C4-2B (cell line): ENCODE measurements around the gene ADGRD1.
"Not testable (repeated sequence)": the region's sequence is repeated elsewhere in the genome, so short reads cannot be mapped to it uniquely, and the experiment has no call there.

Experiments
- H3K27ac ChIP-seq: fragments of 450-650 bp; 2 replicates; pipeline ENCODE4 v1.5.1; 2017
- ZFX ChIP-seq: fragments of 450-650 bp; IDR thresholded peaks from 2 replicates; pipeline ENCODE4 v1.6.1; 2017
- TF ChIP-seq, protein P1 (sequence below): fragments of 450-650 bp; conservative IDR thresholded peaks from 2 replicates; pipeline ENCODE4 v1.5.1; 2017; ENCODE audit warnings: mild to moderate bottlenecking

Gene ADGRD1

GRCh38 chr12:130953771-130954543 is at the start of gene ADGRD1:
Gene ADGRD1 (plus strand): TSS chr12:130953907. CDS start chr12:130954466, 559 bp downstream.
- TF ChIP-seq, protein P1, sequence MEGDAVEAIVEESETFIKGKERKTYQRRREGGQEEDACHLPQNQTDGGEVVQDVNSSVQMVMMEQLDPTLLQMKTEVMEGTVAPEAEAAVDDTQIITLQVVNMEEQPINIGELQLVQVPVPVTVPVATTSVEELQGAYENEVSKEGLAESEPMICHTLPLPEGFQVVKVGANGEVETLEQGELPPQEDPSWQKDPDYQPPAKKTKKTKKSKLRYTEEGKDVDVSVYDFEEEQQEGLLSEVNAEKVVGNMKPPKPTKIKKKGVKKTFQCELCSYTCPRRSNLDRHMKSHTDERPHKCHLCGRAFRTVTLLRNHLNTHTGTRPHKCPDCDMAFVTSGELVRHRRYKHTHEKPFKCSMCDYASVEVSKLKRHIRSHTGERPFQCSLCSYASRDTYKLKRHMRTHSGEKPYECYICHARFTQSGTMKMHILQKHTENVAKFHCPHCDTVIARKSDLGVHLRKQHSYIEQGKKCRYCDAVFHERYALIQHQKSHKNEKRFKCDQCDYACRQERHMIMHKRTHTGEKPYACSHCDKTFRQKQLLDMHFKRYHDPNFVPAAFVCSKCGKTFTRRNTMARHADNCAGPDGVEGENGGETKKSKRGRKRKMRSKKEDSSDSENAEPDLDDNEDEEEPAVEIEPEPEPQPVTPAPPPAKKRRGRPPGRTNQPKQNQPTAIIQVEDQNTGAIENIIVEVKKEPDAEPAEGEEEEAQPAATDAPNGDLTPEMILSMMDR = no peak
- no peak for TF ChIP-seq ZFX
- H3K27ac ChIP-seq = no peak within 1 kb of the TSS

- TF ChIP-seq, protein P1 = no peak
- no peak for TF ChIP-seq ZFX
- H3K27ac ChIP-seq = no peak overlapping the region
Measured at GRCh38 chr12:130904064-130904463, 49.6 kb upstream of the ADGRD1 start.

DNA sequence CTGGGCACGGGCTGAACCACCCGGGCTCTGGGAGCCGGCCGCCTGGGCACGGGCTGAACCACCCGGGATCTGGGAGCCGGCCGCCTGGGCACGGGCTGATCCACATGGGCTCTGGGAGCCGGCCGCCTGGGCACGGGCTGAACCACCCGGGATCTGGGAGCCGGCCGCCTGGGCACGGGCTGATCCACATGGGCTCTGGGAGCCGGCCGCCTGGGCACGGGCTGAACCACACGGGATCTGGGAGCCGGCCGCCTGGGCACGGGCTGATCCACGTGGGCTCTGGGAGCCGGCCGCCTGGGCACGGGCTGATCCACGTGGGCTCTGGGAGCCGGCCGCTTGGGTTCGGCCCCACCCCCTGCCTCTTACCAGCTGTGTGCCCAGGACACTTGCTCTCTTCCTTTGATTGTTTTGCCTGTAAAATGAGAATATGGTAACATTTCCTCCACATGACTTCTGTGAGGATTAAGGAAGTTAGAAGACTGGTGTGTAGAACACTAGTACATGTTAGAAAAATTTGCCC is 48.7 kb upstream of the ADGRD1 start:
- not testable (repeated sequence) for H3K27ac ChIP-seq

- TF ChIP-seq, protein P1 = no peak
- TF ChIP-seq ZFX = no peak
- no peak overlapping the region for H3K27ac ChIP-seq
Measured at GRCh38 chr12:130909111-130909510, 44.6 kb upstream of the ADGRD1 start.

GRCh38 chr12:130911193-130911592 is 42.5 kb upstream of the ADGRD1 start:
- H3K27ac ChIP-seq = no peak overlapping the region
- TF ChIP-seq, protein P1 = no peak
- no peak for TF ChIP-seq ZFX

- no peak overlapping the region for H3K27ac ChIP-seq
- TF ChIP-seq ZFX = no peak
Measured at GRCh38 chr12:130911933-130912332, 41.8 kb upstream of the ADGRD1 start.

DNA sequence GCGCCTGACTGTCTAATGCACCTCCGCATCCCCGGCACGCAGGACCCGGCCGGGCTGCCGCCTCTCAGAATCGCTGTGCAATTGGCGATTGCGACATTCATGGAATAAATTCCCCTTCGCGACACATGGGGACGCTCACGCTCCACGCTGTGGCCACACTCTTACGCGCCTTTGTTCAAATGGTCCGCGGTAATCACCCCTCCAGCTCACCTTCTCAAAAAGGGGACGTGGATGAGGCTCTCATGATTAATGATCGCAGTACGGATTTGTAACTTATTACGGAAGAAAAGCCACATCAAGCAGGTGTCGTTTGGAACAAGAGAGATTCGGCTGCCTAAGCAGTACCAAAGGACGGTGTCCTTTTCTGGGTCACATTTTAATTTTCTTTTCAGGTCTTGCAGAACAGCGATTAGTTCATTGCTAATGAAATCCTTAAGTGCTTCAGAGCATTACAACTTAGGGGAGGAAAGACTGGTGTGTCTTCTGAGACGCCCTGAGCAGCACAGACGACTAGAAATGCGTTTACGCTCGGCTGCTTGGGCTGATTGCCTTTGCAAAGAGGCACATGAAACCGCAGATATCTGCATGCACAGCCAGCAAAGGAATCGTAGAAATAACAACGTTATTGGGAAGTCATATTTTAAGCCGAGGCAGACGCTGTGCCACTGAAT is 37.3 kb upstream of the ADGRD1 start:
- H3K27ac ChIP-seq = no peak overlapping the region
- TF ChIP-seq ZFX = no peak
- TF ChIP-seq, protein P1 = peak; percentile 92

GRCh38 chr12:130917607-130918006 is 36.1 kb upstream of the ADGRD1 start:
- TF ChIP-seq ZFX = no peak
- TF ChIP-seq, protein P1 = no peak

More at GRCh38 chr12:130917607-130918006, 36.1 kb upstream of the ADGRD1 start:
- H3K27ac ChIP-seq = no peak overlapping the region
